Left kidney (tissue), 2 donors: ENCODE measurements around the gene DEPDC1B. TPM values are rescaled to one million over a fixed set of nuclear protein-coding genes. Genes with fewer than 3 reads are reported as not detected.
"Not testable (repeated sequence)": the region's sequence is repeated elsewhere in the genome, so short reads cannot be mapped to it uniquely, and the experiment has no call there.

Experiments
- DNase-seq: peaks from one replicate; pipeline ENCODE4 v3.0.0-alpha.2; 2013
- polyA plus RNA-seq: library from polyadenylated mRNA; unstranded; fragments of 120-200 nt; gene quantifications from one replicate; pipeline ENCODE4 v1.2.1, GENCODE V29; 2013; ENCODE audit not compliant: insufficient read length

The DEPDC1B gene
- polyA plus RNA-seq, 1 donor, result 35.0 TPM

DNA sequence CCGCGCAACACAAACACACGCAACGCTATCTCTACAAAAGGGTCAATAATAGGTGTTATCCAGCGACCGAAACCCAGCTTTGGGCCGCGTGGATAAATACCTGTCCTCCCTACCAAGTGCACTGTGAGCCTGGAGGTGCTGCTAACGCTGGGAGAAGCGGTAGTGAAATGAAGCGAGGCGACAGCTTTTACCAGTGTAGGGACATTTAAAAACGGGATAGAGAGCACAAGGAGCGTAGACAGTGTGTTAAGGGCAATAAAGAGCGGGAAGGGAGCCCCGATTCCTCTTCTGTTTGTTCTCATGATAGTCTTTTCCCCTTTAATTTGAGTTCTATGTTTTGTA is 421 bp upstream of the DEPDC1B start:
- peak; percentile 45 for DNase-seq

DNA sequence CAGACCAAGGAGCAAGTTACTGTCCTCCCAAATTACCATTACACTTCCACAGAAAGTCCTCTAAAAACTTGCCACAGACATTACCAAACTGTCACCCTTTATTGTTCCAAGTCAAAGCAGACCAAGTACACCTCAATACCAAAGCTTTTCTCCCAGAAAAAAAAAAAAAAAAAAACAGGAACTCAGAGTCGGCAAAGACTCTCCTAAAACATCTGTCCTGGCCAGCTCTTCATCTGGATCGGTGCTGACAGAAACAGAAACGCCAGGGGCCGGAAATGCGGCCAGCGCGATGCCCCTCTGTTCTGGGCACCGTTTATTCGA is 718 bp downstream of the DEPDC1B start:
- no peak for DNase-seq

DNA sequence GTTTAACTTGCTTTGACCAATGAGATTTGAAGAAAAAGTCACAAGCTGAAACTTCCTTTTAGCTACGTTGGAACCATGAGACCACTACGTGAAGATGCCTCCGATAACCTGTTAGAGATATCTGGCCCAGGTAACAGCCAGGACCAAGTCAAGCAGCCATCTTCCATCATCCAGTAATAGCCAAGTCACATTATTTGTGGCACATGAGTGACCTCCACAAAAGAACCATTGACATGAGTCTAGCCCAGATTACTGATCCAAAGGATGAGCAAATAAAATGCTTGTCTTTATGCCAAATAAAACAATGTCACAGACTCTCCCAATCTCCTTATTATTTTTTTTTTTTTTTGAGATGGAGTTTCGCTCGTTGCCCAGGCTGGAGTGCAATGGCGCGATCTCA is 1.6 kb downstream of the DEPDC1B start:
- no peak for DNase-seq

- no peak for DNase-seq
These were observed 9.6 kb downstream of the DEPDC1B start for GRCh38 chr5:60690326-60690725.

- DNase-seq, result no peak
These were observed 11.0 kb downstream of the DEPDC1B start for GRCh38 chr5:60688980-60689379.

DNA sequence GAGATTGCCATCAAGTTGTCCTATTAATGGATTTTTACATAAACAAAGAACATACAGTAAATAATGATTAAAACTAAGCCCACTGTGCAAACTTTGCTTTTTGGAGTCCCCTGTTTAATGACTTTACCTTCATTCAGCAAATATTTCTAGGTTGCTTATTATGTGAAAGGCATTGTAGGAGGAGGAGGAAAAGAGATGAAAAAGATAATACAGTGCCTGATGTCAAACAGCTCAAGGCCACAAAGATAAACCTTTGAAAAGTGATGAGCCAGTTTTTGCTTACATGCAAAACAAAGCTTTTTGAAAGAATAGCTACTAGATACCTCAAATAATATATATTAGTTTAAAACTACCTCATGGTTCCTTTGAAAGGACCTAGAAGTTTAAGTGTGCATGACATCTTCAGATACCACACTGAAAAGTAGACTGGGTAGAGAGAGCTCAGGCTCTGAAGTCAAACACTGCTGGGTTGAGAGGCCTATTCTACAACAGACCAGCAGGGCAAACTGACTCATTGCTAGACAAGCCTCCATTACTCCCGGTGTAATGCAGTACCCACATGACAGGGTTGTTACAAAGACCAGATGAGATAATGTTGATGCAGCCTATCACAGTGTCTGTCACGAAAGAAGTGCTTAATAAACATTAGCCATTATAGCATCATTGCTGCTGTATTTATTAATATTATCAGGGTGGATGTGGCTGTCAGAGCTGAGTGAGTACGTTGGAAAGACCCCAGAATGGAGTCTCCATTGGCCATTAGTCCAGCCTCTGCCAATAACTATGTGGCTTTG is 11.8 kb downstream of the DEPDC1B start:
- no peak for DNase-seq

DNA sequence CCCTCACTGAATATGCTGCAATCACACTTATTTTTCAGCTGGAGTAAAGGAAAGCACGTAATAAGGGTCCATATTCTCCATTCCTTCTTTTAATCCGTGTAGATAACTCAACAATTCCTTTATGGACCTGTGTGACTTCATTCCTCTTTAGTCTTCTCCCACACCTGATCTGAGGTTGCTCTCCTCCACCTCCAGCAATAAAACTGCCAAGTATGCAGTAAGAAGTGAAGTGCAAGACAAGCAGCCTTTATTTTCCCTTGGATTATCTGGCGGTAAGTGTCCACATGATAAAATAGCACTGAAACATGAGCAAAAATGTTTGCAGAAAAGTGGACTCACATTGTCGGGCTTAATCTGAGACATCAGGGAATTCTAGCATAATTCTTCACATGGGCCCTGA is 13.8 kb downstream of the DEPDC1B start:
- DNase-seq, result no peak

DNA sequence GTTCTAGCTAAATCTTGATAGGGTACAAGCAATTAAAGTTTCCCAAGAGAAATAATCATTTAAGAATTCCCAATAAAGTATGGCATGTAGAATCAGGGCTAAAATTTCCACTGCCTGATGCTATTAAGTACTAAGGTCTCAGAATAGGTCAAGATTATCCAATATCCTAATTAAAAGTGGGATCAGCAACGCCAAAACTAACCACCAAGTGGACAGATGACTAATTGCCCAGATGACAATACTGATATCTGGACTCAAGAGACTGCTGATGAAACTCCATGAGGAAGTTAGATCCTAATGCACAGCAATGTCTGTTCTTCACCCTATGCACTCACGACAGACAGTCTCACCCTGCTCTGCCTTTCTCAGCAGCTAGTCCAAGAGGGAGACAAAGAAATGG is 14.3 kb downstream of the DEPDC1B start:
- DNase-seq, result no peak

DNA sequence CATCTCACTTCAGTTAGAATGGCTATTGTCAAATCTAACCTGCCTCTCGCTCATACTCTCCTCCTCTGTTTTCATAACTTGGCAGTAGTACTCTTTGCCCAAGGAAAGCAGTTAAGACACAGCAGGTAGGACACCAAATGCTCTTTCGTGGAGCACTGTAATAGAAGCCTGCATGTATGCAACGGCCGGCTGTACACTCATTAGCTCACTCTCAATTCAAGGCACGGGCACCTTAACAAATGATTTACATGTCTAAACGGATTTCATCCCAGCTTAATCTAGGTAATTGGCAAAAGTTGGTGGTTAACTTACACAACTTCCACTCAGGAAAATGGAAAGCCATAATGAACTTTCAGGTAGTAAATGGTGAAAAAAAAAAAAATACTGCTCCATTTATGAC is 14.9 kb downstream of the DEPDC1B start:
- no peak for DNase-seq

- not testable (repeated sequence) for DNase-seq
These were observed 18.0 kb downstream of the DEPDC1B start for GRCh38 chr5:60682007-60682406.

GRCh38 chr5:60679816-60680215 is 20.1 kb downstream of the DEPDC1B start:
- no peak for DNase-seq

DNA sequence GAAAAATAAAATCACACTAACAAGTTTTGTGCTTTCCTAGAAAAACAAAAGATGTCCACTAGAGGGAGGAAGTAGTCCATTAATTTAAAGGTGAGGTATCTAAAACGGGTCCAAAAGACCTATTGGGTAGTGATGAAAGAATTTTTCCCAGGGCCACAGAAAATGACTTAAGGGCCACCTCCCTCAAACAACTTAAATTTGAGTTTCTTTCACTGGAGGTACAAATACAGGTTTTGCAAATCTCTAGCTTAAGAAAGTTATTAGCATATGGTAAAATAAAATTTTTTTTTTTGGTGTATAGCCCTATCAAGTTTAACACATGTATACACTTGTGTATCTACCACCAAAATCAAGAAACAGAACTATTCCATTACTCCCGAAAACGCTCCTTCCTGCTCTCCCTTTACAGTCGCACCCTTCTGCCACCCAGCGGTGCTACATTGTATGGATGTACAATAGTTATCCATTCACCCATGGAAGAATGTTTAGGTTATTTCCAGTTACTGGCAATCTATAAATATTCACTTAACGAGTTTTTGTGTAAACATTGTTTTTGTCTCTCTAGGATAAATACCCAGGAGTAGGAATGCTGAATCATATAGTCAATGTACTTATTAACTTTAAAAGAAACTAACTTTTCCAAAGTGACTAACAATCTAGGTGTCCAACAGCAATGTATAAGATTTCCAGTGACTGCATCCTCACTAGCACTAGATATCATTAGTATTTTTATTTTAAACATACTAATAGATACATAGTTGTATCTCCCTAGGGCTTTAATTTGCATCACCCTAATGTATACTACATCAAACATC is 21.9 kb downstream of the DEPDC1B start:
- DNase-seq, result peak; percentile 51

DNA sequence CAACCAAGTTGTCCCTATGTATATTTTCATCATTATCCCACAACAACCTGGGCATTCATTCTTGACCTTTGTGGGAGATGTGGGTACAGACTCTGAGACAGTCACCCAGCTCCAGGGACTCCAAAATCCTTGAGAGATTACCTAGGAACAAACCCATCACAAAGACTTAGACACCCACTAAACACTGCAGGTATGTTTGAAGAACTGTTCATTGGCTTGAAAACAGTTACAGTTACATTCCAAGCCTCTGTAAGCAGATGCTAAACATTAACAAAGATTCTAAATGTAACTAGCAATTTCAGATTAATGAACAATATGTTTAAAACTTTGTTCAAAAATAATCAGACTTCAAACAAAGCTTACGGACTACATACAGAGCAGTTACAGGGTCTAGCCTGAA is 24.7 kb downstream of the DEPDC1B start:
- DNase-seq, result no peak

GRCh38 chr5:60674251-60675069 is 25.5 kb downstream of the DEPDC1B start:
- no peak for DNase-seq

DNA sequence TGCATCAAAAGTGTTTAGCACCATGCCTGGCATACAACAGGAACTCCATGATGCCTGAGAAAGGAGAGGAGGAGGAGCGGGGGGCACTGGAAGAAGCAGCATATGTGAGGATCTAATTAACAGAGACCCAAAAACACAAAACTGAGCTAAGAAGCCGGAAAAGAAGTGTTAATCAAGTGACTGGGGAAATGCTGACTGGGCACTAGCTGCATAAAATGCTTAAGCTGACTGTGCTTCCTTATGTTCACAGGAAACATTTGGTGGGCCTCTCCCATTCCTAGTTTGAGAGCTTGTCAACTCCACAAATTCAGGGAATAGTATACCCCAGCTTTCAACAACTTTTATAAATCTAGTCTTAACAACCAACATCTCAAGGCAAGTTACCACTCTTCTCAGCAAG is 26.6 kb downstream of the DEPDC1B start:
- no peak for DNase-seq

DNA sequence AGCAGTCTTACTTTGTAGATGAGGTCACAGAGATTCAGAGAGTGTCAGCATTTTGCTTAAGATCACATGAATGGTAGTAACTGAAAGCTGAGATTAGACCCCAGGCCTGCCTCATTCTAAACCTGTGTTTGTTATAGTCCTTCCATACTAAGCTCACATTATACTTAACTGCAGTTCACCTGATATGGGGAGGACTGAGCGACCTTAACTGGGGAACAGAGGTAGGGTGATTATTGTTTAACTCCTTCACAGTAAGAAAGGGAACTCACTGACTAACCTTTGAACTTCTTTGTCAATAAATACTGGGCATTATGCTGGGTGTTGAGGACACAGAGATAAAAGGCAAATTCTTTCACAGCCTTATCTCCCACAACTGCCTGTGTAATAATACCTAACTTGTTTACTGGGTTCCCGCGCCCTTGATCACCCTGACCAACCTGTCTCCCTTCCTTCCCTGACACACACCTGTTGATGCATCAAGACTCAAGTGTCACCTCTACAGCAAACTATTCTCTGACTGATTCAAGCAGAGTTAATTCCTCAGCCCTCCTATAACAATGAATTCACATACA is 27.2 kb downstream of the DEPDC1B start:
- no peak for DNase-seq

- DNase-seq, result no peak
These were observed 27.9 kb downstream of the DEPDC1B start for GRCh38 chr5:60671899-60672692.

GRCh38 chr5:60670749-60671148 is 29.2 kb downstream of the DEPDC1B start:
- DNase-seq, result no peak

DNA sequence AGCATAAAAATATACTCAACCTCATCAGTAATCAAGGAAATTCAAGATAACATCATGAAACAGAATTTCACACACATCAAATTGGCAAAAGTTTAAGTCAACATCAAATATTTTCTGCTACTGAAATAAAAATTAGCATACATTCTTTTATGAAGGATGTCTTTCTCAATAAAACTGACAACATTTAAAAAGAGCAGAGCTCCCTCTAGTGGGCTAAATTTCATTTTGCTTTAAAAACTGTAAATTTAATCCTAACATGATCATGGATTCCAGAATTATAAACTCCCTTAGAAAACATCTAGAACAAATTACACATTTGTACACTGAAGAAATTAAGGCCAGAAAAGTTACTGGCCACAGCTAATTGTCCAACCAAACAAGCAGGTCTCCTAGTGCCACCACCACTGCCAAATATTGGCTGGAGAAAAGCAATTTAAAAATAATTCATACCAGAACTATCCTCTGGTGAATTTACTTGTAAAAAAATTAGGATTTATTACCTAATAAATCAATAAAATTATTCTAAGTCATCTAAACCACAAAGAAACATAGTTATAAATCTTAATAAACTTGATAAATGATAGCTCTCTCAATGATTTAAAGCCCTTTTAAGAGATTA is 31.2 kb downstream of the DEPDC1B start:
- no peak for DNase-seq

- DNase-seq, result no peak
These were observed 47.9 kb downstream of the DEPDC1B start for GRCh38 chr5:60651872-60652620.
